GM18907 (cell line): ENCODE data around the gene RPRD1B.
"Not testable (repeated sequence)": the region's sequence is repeated elsewhere in the genome, so short reads cannot be mapped to it uniquely, and the experiment has no call there.

Experiments
- ATAC-seq: cut with Tn5 transposase; IDR thresholded peaks from one replicate; pipeline ENCODE4 v1.9.1; 2021; ENCODE audit warnings: mild to moderate bottlenecking, moderate library complexity; ENCODE audit not compliant: unreplicated experiment

Gene RPRD1B

GRCh38 chr20:38095017-38095686, 61.6 kb downstream of the RPRD1B start:
- no peak for ATAC-seq

GRCh38 chr20:38098952-38099351, 65.4 kb downstream of the RPRD1B start:
- ATAC-seq: no peak

- not testable (repeated sequence) for ATAC-seq
These were observed 68.7 kb downstream of the RPRD1B start for GRCh38 chr20:38102206-38102605.

- no peak for ATAC-seq
These were observed 70.7 kb downstream of the RPRD1B start for GRCh38 chr20:38104285-38104684.

GRCh38 chr20:38106461-38106860, 72.9 kb downstream of the RPRD1B start:
- no peak for ATAC-seq

GRCh38 chr20:38107386-38107785, 73.8 kb downstream of the RPRD1B start:
- not testable (repeated sequence) for ATAC-seq

- ATAC-seq: not testable (repeated sequence)
These were observed 74.4 kb downstream of the RPRD1B start for GRCh38 chr20:38107916-38108315.

GRCh38 chr20:38108438-38108985, 75.0 kb downstream of the RPRD1B start:
- ATAC-seq: no peak

GRCh38 chr20:38108986-38109541, 75.5 kb downstream of the RPRD1B start:
- no peak for ATAC-seq

GRCh38 chr20:38109591-38110524, 76.3 kb downstream of the RPRD1B start:
- no peak for ATAC-seq

- no peak for ATAC-seq
These were observed 77.1 kb downstream of the RPRD1B start for GRCh38 chr20:38110525-38111178.

GRCh38 chr20:38111366-38112232, 78.1 kb downstream of the RPRD1B start:
- no peak for ATAC-seq

GRCh38 chr20:38112261-38112929, 78.8 kb downstream of the RPRD1B start:
- ATAC-seq: no peak

GRCh38 chr20:38112930-38113294, 79.4 kb downstream of the RPRD1B start:
- no peak for ATAC-seq

GRCh38 chr20:38113401-38114325, 80.1 kb downstream of the RPRD1B start:
- ATAC-seq: no peak

- ATAC-seq: no peak
These were observed 80.8 kb downstream of the RPRD1B start for GRCh38 chr20:38114353-38114791.

GRCh38 chr20:38115205-38115604, 81.7 kb downstream of the RPRD1B start:
- ATAC-seq: no peak

- ATAC-seq: no peak
These were observed 82.3 kb downstream of the RPRD1B start for GRCh38 chr20:38115896-38116295.
